Astrocyte (in vitro differentiated cells and primary cell): Measurements from ENCODE around the gene TMEM234. TPM values are rescaled to one million over a fixed set of nuclear protein-coding genes. Genes with fewer than 3 reads are reported as not detected.

ENCODE experiments used
- DNase-seq: peaks from one replicate; pipeline ENCODE4 v3.0.0-alpha.2; 2010; ENCODE audit warnings: low read depth
- FAIRE-seq: peaks from 2 replicates; lab custom pipeline; 2011; peaks lifted over from hg19 to GRCh38; lab: Jason Lieb, UNC
- H2AFZ ChIP-seq: 2 replicates; pipeline ENCODE4 v1.6.0; 2012; ENCODE audit warnings: low read depth, low read length, inconsistent platforms
- H3K27ac ChIP-seq: 2 replicates; pipeline ENCODE4 v1.5.1; 2011; ENCODE audit warnings: low read depth, low read length, inconsistent platforms
- H3K27me3 ChIP-seq: 2 replicates; pipeline ENCODE4 v1.6.0; 2011; ENCODE audit warnings: low read length, inconsistent platforms; ENCODE audit not compliant: insufficient read depth
- H3K36me3 ChIP-seq: 2 replicates; pipeline ENCODE4 v1.5.1; 2011; ENCODE audit warnings: low read length, inconsistent platforms; ENCODE audit not compliant: insufficient read depth
- H3K4me1 ChIP-seq: 2 replicates; pipeline ENCODE4 v1.5.1; 2011; ENCODE audit warnings: low read length, inconsistent platforms; ENCODE audit not compliant: insufficient read depth
- H3K4me2 ChIP-seq: 2 replicates; pipeline ENCODE4 v1.6.0; 2012; ENCODE audit warnings: low read length, inconsistent platforms
- H3K4me3 ChIP-seq: 2 replicates; pipeline ENCODE4 v1.5.1; 2011; ENCODE audit warnings: low read depth, mild to moderate bottlenecking, low read length, inconsistent platforms; ENCODE audit not compliant: insufficient read depth
- H3K79me2 ChIP-seq: 2 replicates; pipeline ENCODE4 v1.6.0; 2012; ENCODE audit warnings: mild to moderate bottlenecking, low read length, inconsistent platforms; ENCODE audit not compliant: insufficient read depth
- H3K9ac ChIP-seq: 2 replicates; pipeline ENCODE4 v1.6.0; 2012; ENCODE audit warnings: mild to moderate bottlenecking, low read length, inconsistent platforms
- H3K9me3 ChIP-seq: 2 replicates; pipeline ENCODE4 v1.5.1; 2012; ENCODE audit warnings: low read depth, mild to moderate bottlenecking, low read length, inconsistent platforms; ENCODE audit not compliant: insufficient read depth
- H4K20me1 ChIP-seq: 2 replicates; pipeline ENCODE4 v1.6.0; 2012; ENCODE audit warnings: low read length, inconsistent platforms; ENCODE audit not compliant: insufficient read depth
- H3K27ac Mint-ChIP-seq: one replicate; pipeline ENCODE4 v1.8.0; 2021; ENCODE audit warnings: mild to moderate bottlenecking, mixed read lengths; ENCODE audit not compliant: unreplicated experiment
- H3K27me3 Mint-ChIP-seq: one replicate; pipeline ENCODE4 v1.8.0; 2021; ENCODE audit warnings: low read depth, mixed read lengths; ENCODE audit not compliant: unreplicated experiment
- H3K36me3 Mint-ChIP-seq: one replicate; pipeline ENCODE4 v1.8.0; 2021; ENCODE audit warnings: low read depth, mixed read lengths; ENCODE audit not compliant: unreplicated experiment
- H3K4me1 Mint-ChIP-seq: one replicate; pipeline ENCODE4 v1.8.0; 2021; ENCODE audit warnings: low read depth, mixed read lengths; ENCODE audit not compliant: unreplicated experiment
- H3K4me3 Mint-ChIP-seq: one replicate; pipeline ENCODE4 v1.8.0; 2021; ENCODE audit warnings: mild to moderate bottlenecking, moderate library complexity, mixed read lengths; ENCODE audit not compliant: unreplicated experiment
- H3K9me3 Mint-ChIP-seq: one replicate; pipeline ENCODE4 v1.8.0; 2021; ENCODE audit warnings: mild to moderate bottlenecking, mixed read lengths; ENCODE audit not compliant: unreplicated experiment
- CTCF ChIP-seq: IDR thresholded peaks from 2 replicates; pipeline ENCODE4 v1.5.1; 2011; ENCODE audit warnings: low read depth, mild to moderate bottlenecking, inconsistent platforms, low read length, moderate library complexity; ENCODE audit not compliant: insufficient read depth
- EZH2 ChIP-seq: IDR thresholded peaks from 2 replicates; pipeline ENCODE4 v1.6.1; 2012; ENCODE audit warnings: mild to moderate bottlenecking, low read length, inconsistent platforms; ENCODE audit not compliant: insufficient read depth
- total RNA-seq: library from RNA; stranded (reverse); gene quantifications from 2 replicates; pipeline ENCODE4 v1.2.1, GENCODE V29; 2021

The TMEM234 gene
- total RNA-seq, 1 donor from 2014 or later = 17.3 TPM

GRCh38 chr1:32249831-32250525, 27.8 kb upstream of the TMEM234 start:
- TF ChIP-seq EZH2 (no peak), CTCF (no peak)
- no peak overlapping the region for H3K27ac ChIP-seq
- peak overlapping the region; percentile 43 for H2AFZ ChIP-seq

GRCh38 chr1:32247983-32248889, 26.1 kb upstream of the TMEM234 start:
- Histone ChIP-seq H3K36me3 (no peaks in the 10 kb centered on the region), H4K20me1 (no peaks in the 10 kb centered on the region), H3K27ac (no peak overlapping the region), H3K9me3 (no peaks in the 10 kb centered on the region), H2AFZ (peak overlapping the region; percentile 47), H3K4me1 (peaks cover 23% of the 10 kb centered on the region), H3K27me3 (no peaks in the 10 kb centered on the region), H3K9ac (no peak overlapping the region), H3K79me2 (no peaks in the 10 kb centered on the region), H3K4me3 (no peak overlapping the region), H3K4me2 (peak overlapping the region; percentile 72)
- peaks cover 10% of the 10 kb centered on the region for H3K4me1 Mint-ChIP-seq
- H3K9me3 Mint-ChIP-seq = peaks cover 2% of the 10 kb centered on the region
- H3K4me3 Mint-ChIP-seq = peak overlapping the region; percentile 54
- TF ChIP-seq EZH2 (no peak), CTCF (peak; percentile 44)
- H3K27me3 Mint-ChIP-seq = peaks cover 12% of the 10 kb centered on the region
- no peaks in the 10 kb centered on the region for H3K36me3 Mint-ChIP-seq
- FAIRE-seq (no peak), DNase-seq (no peak)
- H3K27ac Mint-ChIP-seq = no peak overlapping the region

More at GRCh38 chr1:32249831-32250525, 27.8 kb upstream of the TMEM234 start:
- Mint-ChIP-seq H3K9me3 (peaks cover 2% of the 10 kb centered on the region), H3K27ac (peak overlapping the region; percentile 66), H3K4me1 (peaks cover 10% of the 10 kb centered on the region), H3K27me3 (peaks cover 12% of the 10 kb centered on the region), H3K36me3 (no peaks in the 10 kb centered on the region), H3K4me3 (no peak overlapping the region)
- peaks cover 23% of the 10 kb centered on the region for H3K4me1 ChIP-seq
- no peaks in the 10 kb centered on the region for H3K9me3 ChIP-seq
- peak overlapping the region; percentile 53 for H3K4me2 ChIP-seq
- H3K9ac ChIP-seq = no peak overlapping the region
- FAIRE-seq (no peak), DNase-seq (no peak)
- no peaks in the 10 kb centered on the region for H3K36me3 ChIP-seq
- no peaks in the 10 kb centered on the region for H3K79me2 ChIP-seq
- H3K4me3 ChIP-seq = no peak overlapping the region
- H3K27me3 ChIP-seq = no peaks in the 10 kb centered on the region
- no peaks in the 10 kb centered on the region for H4K20me1 ChIP-seq
